NCI-H2196 (cell line): ENCODE measurements around the gene TNFRSF6B.
A peak's percentile ranks its signal among the peaks of the same experiment; 100 is the strongest.
"Not testable (repeated sequence)": the region's sequence is repeated elsewhere in the genome, so short reads cannot be mapped to it uniquely, and the experiment has no call there.

Experiments
- DNase-seq: peaks from one replicate; lab custom pipeline; 2025; ENCODE audit not compliant: unreplicated experiment; lab: John Stamatoyannopoulos, UW

TNFRSF6B gene, protein sequence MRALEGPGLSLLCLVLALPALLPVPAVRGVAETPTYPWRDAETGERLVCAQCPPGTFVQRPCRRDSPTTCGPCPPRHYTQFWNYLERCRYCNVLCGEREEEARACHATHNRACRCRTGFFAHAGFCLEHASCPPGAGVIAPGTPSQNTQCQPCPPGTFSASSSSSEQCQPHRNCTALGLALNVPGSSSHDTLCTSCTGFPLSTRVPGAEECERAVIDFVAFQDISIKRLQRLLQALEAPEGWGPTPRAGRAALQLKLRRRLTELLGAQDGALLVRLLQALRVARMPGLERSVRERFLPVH

GRCh38 chr20:63696628-63697356 is at the start of gene TNFRSF6B:
Gene TNFRSF6B, plus strand, starts transcription at chr20:63696652. Its CDS starts 116 bp downstream, at chr20:63696768.
- DNase-seq, result no peak

- no peak for DNase-seq
These were observed 48.3 kb upstream of the TNFRSF6B start for GRCh38 chr20:63648190-63648589.

DNA sequence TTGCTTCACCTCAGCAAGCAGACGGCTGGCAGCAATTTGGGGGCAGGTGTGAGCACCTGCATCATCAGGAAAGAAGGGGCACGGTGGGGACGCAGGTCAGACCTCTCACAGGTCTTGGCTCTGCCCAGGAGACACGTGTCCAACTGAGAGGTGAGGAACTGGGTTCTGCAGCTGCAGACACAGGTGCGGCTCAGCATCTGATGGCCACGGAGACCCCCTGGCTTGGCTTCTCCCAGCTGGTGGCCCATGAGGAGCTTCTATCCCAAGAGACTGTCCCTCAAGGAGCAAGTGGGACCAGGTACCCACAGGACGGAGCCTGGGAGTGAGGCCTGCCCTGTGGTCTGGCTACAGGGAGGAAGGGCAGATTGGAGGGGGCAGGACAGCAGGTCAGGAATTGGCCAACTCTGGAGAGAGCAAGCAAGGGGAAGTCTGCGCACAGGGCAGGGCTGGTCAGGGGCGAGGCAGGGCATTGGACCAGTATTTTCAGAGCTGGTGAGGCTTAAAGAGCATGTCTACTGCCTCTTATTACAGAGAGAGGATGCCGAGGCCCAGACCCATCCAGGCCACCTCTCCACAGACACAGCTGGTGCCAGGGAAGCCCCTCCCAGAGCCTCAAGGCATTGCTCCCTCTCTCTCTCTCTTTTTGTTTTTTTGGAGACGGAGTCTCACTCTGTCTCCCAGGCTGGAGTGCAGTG is 47.4 kb upstream of the TNFRSF6B start:
- DNase-seq, result no peak

GRCh38 chr20:63650486-63650885 is 46.0 kb upstream of the TNFRSF6B start:
- not testable (repeated sequence) for DNase-seq

GRCh38 chr20:63651942-63652191 is 44.6 kb upstream of the TNFRSF6B start:
- DNase-seq, result peak; percentile 52

GRCh38 chr20:63652192-63652980 is 44.1 kb upstream of the TNFRSF6B start:
- peak; percentile 34 for DNase-seq

DNA sequence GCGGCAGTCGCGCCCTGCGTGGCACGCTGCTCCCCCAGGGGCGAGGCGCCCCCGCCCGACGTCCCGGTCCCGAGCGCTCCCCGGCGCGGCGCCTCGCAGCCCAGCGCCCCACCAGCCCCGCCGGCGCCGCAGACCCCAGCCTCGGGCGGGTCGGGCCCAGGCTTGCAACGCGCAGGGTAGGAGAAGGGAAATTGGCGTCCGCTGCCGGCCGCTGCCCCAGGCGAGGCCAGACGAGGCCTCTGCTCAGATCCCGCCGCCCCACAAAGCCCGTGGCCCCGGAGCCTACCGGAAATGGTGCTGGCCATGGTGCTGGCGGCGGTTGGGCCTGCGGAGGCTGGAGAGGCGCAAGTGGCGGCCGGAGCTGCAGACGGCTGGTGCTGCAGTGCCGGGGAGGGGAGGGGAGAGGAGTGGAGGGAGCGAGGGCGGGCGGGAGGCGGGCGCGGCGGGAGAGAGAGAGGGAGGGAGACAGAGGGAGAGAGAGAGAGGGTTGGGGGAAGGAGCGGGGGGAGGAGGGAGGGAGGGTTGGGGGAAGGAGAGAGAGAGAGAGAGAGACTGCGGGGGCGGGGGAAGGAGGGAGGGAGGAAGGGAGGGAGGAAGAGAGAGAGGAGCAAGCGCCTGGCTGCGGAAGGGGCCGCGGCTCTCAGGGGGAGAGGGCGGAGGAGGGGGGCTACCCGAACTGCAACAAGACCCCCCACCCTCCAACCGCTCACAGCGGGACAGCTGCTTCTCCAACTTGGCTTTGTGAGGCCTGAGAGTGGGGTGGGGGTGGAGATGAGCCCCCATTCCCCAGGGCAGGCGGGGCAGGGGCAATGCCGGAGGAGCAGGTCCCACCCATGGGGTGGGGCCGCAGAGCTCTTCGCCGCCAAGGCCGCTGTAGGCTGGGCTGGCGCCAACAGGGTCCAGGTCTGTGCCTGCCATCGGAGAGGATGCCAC is 43.1 kb upstream of the TNFRSF6B start, which contains the start of gene STMN3:
Gene STMN3 (minus strand): TSS at position 384 of the 933 bp plus-strand sequence. CDS start 79 bp downstream, at position 305.
- DNase-seq, result peak; percentile 85

GRCh38 chr20:63653974-63654668 is 42.3 kb upstream of the TNFRSF6B start:
- no peak for DNase-seq

GRCh38 chr20:63655249-63655648 is 41.2 kb upstream of the TNFRSF6B start:
- peak; percentile 17 for DNase-seq

GRCh38 chr20:63656451-63656850 is 40.0 kb upstream of the TNFRSF6B start:
- DNase-seq, result no peak

GRCh38 chr20:63657260-63657936 is 39.1 kb upstream of the TNFRSF6B start:
- no peak for DNase-seq

- DNase-seq, result peak; percentile 91
These were observed 38.3 kb upstream of the TNFRSF6B start, which contains the start of gene RTEL1 for GRCh38 chr20:63657937-63658748. Gene RTEL1, plus strand, starts transcription at chr20:63658312. Its CDS starts 1,091 bp downstream, at chr20:63659403.

DNA sequence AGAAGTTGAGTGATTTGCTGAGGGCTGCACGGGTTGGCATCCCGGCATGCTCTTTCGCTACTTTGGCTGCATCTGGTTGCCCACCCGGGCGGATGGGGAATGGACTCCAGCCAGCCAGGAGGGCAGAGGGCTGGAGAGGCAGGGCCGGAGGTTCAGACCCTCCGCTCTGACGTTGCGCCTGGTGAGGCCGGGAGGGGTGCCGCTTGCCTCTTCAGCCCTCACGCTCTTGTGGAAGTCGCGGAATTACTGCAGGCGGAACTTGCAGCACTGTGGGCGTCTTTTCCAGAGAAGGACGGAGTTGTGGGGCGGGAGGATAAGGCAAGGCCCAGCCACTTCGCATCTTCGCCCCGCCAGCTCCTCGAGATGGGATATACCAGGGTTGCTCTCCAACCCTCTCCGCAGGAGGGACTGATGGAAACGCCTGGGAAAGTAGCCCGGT is 37.7 kb upstream of the TNFRSF6B start:
- no peak for DNase-seq

DNA sequence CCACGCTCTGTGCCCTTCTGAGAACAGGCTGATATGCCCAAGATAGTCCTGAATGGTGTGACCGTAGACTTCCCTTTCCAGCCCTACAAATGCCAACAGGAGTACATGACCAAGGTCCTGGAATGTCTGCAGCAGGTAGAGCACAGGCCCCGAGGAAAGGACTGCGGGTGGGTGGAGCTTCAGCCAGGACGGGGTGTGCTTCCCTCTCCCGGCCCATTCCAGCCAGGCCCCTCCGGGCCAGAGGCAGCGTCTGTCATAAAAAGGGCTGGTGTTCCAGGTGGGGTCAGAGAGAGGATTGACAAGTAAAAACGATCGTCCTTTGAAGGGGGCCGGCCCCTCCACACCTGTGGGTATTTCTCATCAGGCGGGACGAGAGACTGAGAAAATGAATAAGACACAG is 37.1 kb upstream of the TNFRSF6B start:
- no peak for DNase-seq

DNA sequence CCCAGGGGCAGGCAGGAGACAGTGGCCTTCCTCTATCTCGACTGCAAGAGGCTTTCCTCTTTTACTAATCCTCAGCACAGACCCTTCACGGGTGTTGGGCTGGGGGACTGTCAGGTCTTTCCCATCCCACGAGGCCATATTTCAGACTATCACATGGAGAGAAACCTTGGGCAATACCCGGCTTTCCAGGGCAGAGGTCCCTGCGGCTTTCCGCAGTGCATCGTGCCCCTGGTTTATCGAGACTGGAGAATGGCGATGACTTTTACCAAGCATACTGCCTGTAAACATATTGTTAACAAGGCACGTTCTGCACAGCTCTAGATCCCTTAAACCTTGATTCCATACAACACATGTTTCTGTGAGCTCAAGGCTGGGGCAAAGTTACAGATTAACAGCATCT is 36.3 kb upstream of the TNFRSF6B start:
- DNase-seq, result not testable (repeated sequence)

- no peak for DNase-seq
These were observed 35.8 kb upstream of the TNFRSF6B start for GRCh38 chr20:63660622-63661021.

DNA sequence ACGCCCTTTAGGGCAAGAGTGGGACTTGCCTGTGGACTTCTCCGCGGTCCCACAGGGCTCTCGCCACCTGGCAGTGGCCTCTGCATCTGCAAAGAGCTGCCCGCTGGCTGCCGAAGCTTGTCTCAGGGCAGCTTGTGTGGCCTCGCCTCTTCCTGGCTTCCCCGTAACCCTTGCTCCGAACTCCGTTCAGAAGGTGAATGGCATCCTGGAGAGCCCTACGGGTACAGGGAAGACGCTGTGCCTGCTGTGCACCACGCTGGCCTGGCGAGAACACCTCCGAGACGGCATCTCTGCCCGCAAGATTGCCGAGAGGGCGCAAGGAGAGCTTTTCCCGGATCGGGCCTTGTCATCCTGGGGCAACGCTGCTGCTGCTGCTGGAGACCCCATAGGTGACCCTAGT is 35.3 kb upstream of the TNFRSF6B start:
- no peak for DNase-seq
